ENCODE results near the gene ITPR2. TPM values are rescaled to one million over a fixed set of nuclear protein-coding genes. Genes with fewer than 3 reads are reported as not detected.

Gene ITPR2
- polyA plus RNA-seq, 1 of the 3 experiments (the other 2 are of a cell fraction), result 2.3 TPM

GRCh38 chr12:26380897-26381296, 452.1 kb downstream of the ITPR2 start:
- POLR2A ChIA-PET, result no interaction called here

GRCh38 chr12:26379777-26380467, 453.1 kb downstream of the ITPR2 start:
- Histone ChIP-seq H3K27me3 (ENCODE audit: insufficient read depth) (no peaks in the 10 kb centered on the region), H4K20me1 (ENCODE audit: insufficient read depth) (no peaks in the 10 kb centered on the region), H3K4me3 (ENCODE audit: low read depth in 2 of 2, low read length in 1 of 2) (no peak overlapping the region), H3K9me3 (no peaks in the 10 kb centered on the region), H3K27ac (ENCODE audit: low read depth in 2 of 2, low read length in 1 of 2) (no peak overlapping the region), H3K9ac (no peak overlapping the region), H3K4me2 (no peak overlapping the region), H3K4me1 (ENCODE audit: control insufficient read depth in 1 of 2, insufficient read depth in 2 of 2, low read depth in 1 of 2, low read length in 1 of 2) (peaks cover 0 to 10% of the 10 kb centered on the region in 2 experiments; a peak in 2 of 4 replicates), H3K36me3 (replicated peaks in 1 of 2; ENCODE audit: control insufficient read depth in 1 of 2, insufficient read depth in 2 of 2, low read length in 1 of 2) (peaks cover 0 to 4% of the 10 kb centered on the region in 2 experiments), H3K9me2 (no peaks in the 10 kb centered on the region), H2AFZ (ENCODE audit: low read depth) (no peak overlapping the region), H3K79me2 (ENCODE audit: insufficient read depth) (no peaks in the 10 kb centered on the region), H3F3A (replicated peaks; ENCODE audit: insufficient read depth) (peaks cover 11% of the 10 kb centered on the region)
- no peak for TF ChIP-seq CTCF (IDR thresholded peaks at IDR 0.05)
- no peak for TF ChIP-seq FOXJ3 (CRISPR knock-in tag; IDR thresholded peaks at IDR 0.05)
- TF ChIP-seq EP300 (IDR thresholded peaks at IDR 0.05; ENCODE audit: borderline replicate concordance in 1 of 2, low read depth in 1 of 2, low read length in 1 of 2), result no peak
- TF ChIP-seq NFIC (IDR thresholded peaks at IDR 0.05; ENCODE audit: borderline replicate concordance), result no peak
- TF ChIP-seq TAF1 (IDR thresholded peaks at IDR 0.05; ENCODE audit: borderline replicate concordance, low read depth, low read length), result no peak
- TF ChIP-seq FOSL2 (IDR thresholded peaks at IDR 0.05; ENCODE audit: borderline replicate concordance, low read depth), result no peak
- TF ChIP-seq TEAD4 (IDR thresholded peaks at IDR 0.05; ENCODE audit: borderline replicate concordance, insufficient read depth), result no peak
- no peak for TF ChIP-seq JUND (IDR thresholded peaks at IDR 0.05)
- TF ChIP-seq, protein P1, sequence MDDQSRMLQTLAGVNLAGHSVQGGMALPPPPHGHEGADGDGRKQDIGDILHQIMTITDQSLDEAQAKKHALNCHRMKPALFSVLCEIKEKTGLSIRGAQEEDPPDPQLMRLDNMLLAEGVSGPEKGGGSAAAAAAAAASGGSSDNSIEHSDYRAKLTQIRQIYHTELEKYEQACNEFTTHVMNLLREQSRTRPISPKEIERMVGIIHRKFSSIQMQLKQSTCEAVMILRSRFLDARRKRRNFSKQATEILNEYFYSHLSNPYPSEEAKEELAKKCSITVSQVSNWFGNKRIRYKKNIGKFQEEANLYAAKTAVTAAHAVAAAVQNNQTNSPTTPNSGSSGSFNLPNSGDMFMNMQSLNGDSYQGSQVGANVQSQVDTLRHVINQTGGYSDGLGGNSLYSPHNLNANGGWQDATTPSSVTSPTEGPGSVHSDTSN (IDR thresholded peaks at IDR 0.05), result no peak
- TF ChIP-seq GABPA (IDR thresholded peaks at IDR 0.05; ENCODE audit: low read depth), result no peak
- no peak for TF ChIP-seq EZH2phosphoT487 (IDR thresholded peaks at IDR 0.05; ENCODE audit: borderline replicate concordance, low read depth)
- no peak for TF ChIP-seq SIN3A (IDR thresholded peaks at IDR 0.05; ENCODE audit: borderline replicate concordance, low read depth, low read length)
- no peak for TF ChIP-seq TCF12 (IDR thresholded peaks at IDR 0.05)
- no peak for TF ChIP-seq RXRA (IDR thresholded peaks at IDR 0.05; ENCODE audit: borderline replicate concordance, low read depth)
- TF ChIP-seq RAD21 (IDR thresholded peaks at IDR 0.05; ENCODE audit: low read length), result no peak
- DNase-seq, result no peak
- CTCF ChIA-PET, result interaction anchor here (0.6 to 0.7 kb wide), 2 partner anchors 17 to 33 kb away, joined by 3 read pairs; no protein-coding TSS in a partner anchor
- 96% methylated on average over 2 of the region's 2 CpGs for whole genome bisulfite sequencing (ENCODE audit: low lambda C conversion rate)
- POLR2A ChIA-PET, result no interaction called here

More at GRCh38 chr12:26380897-26381296, 452.1 kb downstream of the ITPR2 start:
- Histone ChIP-seq H3K27ac (ENCODE audit: low read depth in 2 of 2, low read length in 1 of 2) (no peak overlapping the region), H3F3A (replicated peaks; ENCODE audit: insufficient read depth) (peaks cover 2% of the 10 kb centered on the region), H4K20me1 (ENCODE audit: insufficient read depth) (no peaks in the 10 kb centered on the region), H3K9me3 (no peaks in the 10 kb centered on the region), H3K4me3 (ENCODE audit: low read depth in 2 of 2, low read length in 1 of 2) (no peak overlapping the region), H3K79me2 (ENCODE audit: insufficient read depth) (no peaks in the 10 kb centered on the region), H3K4me2 (no peak overlapping the region), H3K9ac (no peak overlapping the region), H3K36me3 (replicated peaks in 1 of 2; ENCODE audit: control insufficient read depth in 1 of 2, insufficient read depth in 2 of 2, low read length in 1 of 2) (peaks cover 0 to 4% of the 10 kb centered on the region in 2 experiments), H3K9me2 (no peaks in the 10 kb centered on the region), H3K4me1 (ENCODE audit: control insufficient read depth in 1 of 2, insufficient read depth in 2 of 2, low read depth in 1 of 2, low read length in 1 of 2) (0 out of 4 replicates have a peak, but pooled peaks cover 0 to under 1% of the 10 kb centered on the region in 2 experiments), H3K27me3 (ENCODE audit: insufficient read depth) (no peaks in the 10 kb centered on the region), H2AFZ (ENCODE audit: low read depth) (no peak overlapping the region)
- DNase-seq, result no peak
- CTCF ChIA-PET, result no interaction called here
- 43% methylated on average over 1 of the region's 1 CpG for WGBS (ENCODE audit: low lambda C conversion rate)
- TF ChIP-seq, protein P1 (IDR thresholded peaks at IDR 0.05), result no peak
- TF ChIP-seq TCF12 (IDR thresholded peaks at IDR 0.05) (no peak), JUND (IDR thresholded peaks at IDR 0.05) (no peak)
